GM18858 (cell line): Measurements from ENCODE around the gene AKR1D1.
"Not testable (repeated sequence)": the region's sequence is repeated elsewhere in the genome, so short reads cannot be mapped to it uniquely, and the experiment has no call there.

Source experiments
- ATAC-seq: cut with Tn5 transposase; IDR thresholded peaks from one replicate; pipeline ENCODE4 v1.9.1; 2021; ENCODE audit not compliant: unreplicated experiment

Gene AKR1D1

GRCh38 chr7:138120140-138120827 is 44.0 kb downstream of the AKR1D1 start:
- no peak for ATAC-seq

GRCh38 chr7:138122162-138122561 is 45.9 kb downstream of the AKR1D1 start:
- no peak for ATAC-seq

DNA sequence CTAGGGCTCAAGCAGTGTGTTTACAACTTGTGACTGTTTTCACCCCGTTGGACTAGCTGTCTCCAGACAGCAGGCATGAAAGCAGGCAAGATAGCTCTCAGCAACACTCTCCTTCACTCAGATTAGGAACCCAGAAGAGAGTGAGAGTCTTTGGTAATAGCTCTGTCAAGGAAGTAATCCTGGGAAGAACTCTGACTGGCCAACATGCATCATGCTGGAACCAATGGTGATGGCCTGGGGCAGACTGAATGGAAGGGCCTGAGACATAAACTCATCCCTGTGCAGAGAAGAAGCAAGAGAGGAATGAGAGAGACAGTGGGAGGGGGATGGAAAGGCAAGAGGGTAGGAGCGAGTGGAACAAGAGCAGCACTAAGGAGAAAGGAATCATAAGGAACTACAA is 48.9 kb downstream of the AKR1D1 start:
- ATAC-seq: no peak

DNA sequence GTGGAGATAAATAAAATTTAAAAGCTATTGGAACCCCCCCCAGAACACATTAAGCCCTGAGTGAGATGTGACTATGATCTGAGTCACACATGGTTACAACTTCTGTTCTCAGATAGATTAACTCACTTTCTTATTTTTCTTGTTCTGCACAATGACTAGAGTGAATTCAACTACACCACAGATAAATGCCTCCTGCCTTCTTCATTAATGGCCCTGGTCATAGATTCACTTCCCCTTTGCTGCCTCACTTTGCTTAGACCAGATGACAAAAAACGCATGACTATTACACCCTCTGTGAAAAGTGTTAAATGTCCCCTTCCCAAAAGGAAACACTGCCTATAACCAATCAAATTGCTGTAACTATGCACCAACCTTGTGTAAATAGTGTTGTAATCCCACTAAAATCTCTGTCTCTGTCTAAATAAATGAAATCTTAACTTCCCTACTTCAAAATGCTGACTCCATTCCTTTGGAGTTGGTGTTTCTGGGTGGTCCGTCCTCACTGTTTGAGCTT is 49.4 kb downstream of the AKR1D1 start:
- peak; percentile 96 for ATAC-seq

- no peak for ATAC-seq
Observed at GRCh38 chr7:138126928-138127327, 50.7 kb downstream of the AKR1D1 start.

DNA sequence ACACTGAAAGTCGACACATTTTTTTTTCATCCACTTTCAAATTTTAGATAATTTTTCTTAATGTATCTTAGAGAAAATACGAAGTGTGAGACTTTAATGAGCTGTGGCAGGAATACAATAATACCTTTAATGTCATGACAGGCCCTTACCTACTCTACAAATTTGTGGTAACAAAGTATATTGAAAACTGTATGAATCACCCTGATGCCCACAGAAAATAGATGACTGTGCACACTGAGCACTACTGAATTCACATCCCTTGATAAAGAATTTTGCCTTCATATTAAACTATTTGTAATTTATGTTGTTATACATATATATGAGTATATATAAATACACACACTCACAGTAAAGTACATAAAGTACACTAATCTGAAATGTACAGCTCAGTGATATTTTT is 51.7 kb downstream of the AKR1D1 start:
- no peak for ATAC-seq

DNA sequence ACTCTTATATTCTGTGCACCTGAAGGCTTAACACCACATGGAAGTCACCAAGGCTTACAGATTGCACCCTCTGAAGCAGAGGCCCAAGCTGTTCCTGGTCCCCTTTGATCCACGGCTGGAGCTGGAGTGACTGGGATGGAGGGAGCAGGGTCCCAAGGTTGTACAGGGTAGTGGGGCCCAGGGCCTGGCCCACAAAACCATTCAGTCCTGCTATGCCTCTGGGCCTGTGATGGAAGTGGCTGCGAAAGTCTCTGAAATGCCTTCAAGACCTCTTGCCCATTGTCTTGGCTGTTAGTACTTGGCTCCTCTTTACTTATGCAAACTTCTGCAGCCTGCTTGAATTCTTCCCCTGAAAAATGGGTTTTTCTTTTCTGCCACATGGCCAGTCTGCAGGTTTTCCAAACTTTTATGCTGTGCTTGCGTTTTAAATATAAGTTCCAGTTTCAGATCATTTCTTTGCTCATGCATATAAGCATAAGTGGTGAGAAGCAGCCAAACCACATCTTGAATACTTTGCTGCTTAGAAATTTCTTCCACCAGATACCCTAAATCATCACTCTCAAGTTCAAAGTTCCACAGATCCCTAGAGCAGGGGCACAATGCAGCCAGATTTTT is 53.4 kb downstream of the AKR1D1 start:
- ATAC-seq: no peak

- peak; percentile 82 for ATAC-seq
Observed at GRCh38 chr7:138137423-138138171, 61.3 kb downstream of the AKR1D1 start.

GRCh38 chr7:138138244-138138643 is 62.0 kb downstream of the AKR1D1 start:
- ATAC-seq: no peak

GRCh38 chr7:138142583-138143201 is 66.4 kb downstream of the AKR1D1 start:
- no peak for ATAC-seq

- no peak for ATAC-seq
Observed at GRCh38 chr7:138144958-138145357, 68.7 kb downstream of the AKR1D1 start.

GRCh38 chr7:138146221-138146620 is 70.0 kb downstream of the AKR1D1 start:
- ATAC-seq: not testable (repeated sequence)

DNA sequence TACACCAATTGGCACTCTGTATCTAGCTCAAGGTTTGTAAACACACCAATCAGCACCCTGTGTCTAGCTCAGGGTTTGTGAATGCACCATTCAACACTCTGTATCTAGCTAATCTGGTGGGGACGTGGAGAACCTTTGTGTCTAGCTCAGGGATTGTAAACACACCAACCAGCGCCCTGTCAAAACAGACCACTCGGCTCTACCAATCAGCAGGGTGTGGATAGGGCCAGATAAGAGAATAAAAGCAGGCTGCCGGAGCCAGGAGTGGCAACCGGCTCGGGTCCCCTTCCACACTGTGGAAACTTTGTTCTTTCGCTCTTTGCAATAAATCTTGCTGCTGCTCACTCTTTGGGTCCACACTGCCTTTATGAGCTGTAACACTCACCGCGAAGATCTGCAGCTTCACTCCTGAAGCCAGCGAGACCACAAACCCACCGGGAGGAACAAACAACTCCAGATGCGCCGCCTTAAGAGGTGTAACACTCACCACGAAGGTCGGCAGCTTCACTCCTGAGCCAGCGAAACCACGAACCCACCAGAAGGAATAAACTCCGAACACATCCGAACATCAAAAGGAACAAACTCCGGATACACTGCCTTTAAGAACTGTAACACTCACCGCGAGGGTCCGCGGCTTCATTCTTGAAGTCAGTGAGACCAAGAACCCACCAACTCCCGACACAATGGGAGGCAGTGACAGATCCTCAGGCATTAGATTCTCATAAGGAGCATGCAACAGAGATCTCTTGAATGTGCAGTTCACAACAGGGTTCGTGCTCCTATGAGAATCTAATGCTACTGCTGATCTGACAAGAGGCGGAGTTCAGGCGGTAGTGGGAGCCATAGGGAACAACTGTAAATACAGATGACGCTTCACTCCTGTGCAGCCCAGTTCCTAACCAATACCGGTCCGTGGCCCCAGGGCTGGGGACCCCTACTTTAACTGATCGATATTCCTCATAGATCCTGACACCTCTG is 70.8 kb downstream of the AKR1D1 start:
- ATAC-seq: not testable (repeated sequence)

DNA sequence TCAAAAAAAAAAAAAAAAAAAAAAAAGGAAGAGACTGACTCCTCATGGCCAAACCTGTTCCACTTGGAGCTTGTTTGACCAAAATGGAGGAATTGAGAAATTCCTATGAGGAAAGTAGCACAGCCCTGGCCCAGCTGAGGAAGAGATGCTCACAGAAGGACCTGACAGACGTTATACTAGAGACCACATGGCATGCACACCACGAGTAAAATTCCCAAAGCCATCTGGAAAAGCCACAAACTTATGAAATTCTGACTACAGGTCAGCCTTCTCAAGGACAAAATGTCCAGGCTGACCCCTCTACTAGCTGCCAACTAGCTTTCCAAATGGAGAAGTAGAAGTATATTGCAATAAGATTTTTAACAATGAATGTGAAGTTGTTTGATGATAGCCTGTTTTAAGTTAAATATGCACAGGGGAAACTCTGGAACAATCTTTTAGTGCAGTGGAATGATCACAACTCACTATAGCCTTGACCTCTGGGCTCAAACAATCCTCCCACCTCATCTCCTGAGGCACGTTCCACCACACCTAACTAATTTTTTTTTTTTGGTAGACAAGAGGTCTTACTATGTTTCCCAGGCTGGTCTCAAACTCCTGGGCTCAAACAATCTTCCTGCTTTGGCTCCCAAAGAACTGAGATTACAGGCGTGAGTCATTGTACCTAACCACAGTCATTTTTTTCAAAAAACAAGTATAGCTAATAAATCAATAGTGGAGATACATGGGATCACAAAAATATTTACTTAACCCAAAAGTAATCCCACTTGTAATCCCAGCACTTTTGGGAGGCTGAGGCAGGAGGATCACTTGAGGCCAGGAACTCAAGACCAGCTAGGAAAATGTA is 75.7 kb downstream of the AKR1D1 start:
- no peak for ATAC-seq

- no peak for ATAC-seq
Observed at GRCh38 chr7:138154661-138155060, 78.4 kb downstream of the AKR1D1 start.

- ATAC-seq: no peak
Observed at GRCh38 chr7:138157702-138158101, 81.4 kb downstream of the AKR1D1 start.

GRCh38 chr7:138158739-138159528 is 82.7 kb downstream of the AKR1D1 start:
- no peak for ATAC-seq

DNA sequence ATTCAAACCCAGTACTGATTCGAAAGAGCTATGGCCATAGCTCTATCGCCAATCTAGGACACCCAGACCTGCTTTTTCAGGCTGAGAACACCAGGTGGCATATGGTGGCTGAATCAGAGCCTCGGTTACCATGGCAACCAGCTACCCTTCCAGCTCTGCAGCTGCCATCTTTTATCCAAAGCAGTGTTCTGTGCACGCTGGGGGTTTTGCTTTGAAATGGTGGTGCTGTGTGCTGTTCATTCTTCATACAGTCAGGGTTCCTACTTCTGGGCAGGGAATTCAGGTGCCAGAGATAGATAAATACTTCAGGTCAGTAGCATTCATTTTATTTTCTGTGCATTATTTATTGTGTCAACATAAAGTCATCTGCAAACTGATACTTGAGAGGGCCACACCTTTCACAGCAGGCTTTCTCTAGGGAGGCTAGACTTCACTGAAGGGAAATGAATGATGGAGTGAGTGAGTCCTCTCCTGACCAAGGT is 85.4 kb downstream of the AKR1D1 start:
- peak; percentile 100 for ATAC-seq
